MCF 10A (cell line): ENCODE measurements around the gene GSK3A. TPM values are rescaled to one million over a fixed set of nuclear protein-coding genes. Genes with fewer than 3 reads are reported as not detected.

ENCODE experiments used
- BruUV-seq: library from RNA; stranded (reverse); fragments of 400-500 nt; replicated peaks from 2 replicates; lab custom pipeline; 2021; lab: Mats Ljungman, UMichigan
- CTCF ChIA-PET: fragments of 300-600 bp; sonication (Branson Sonifier 250); formaldehyde crosslinking; extraction: SDS; loops from one replicate; lab custom pipeline; 2021; ENCODE audit warnings: antibody characterized with exemption, inconsistent platforms; lab: Yijun Ruan, JAX
- POLR2A ChIA-PET: fragments of 300-600, 350-650 bp; sonication (Branson Sonifier 250); formaldehyde crosslinking; extraction: SDS; loops from one replicate; lab custom pipeline; 2020; ENCODE audit warnings: antibody characterized with exemption, inconsistent platforms; lab: Yijun Ruan, JAX
- DNase-seq: peaks from one replicate; pipeline ENCODE4 v3.0.0-alpha.2; 2018; ENCODE audit not compliant: unreplicated experiment
- H3K27ac Mint-ChIP-seq: one replicate; pipeline ENCODE4 v1.8.0; 2022; ENCODE audit warnings: mild to moderate bottlenecking, low read depth, mixed read lengths; ENCODE audit not compliant: unreplicated experiment
- H3K27me3 Mint-ChIP-seq: one replicate; pipeline ENCODE4 v1.8.0; 2022; ENCODE audit warnings: mixed read lengths; ENCODE audit not compliant: insufficient read depth, unreplicated experiment
- H3K36me3 Mint-ChIP-seq: one replicate; pipeline ENCODE4 v1.8.0; 2022; ENCODE audit warnings: mild to moderate bottlenecking, moderate library complexity, mixed read lengths; ENCODE audit not compliant: insufficient read depth, unreplicated experiment
- H3K4me1 Mint-ChIP-seq: one replicate; pipeline ENCODE4 v1.8.0; 2022; ENCODE audit warnings: mixed read lengths; ENCODE audit not compliant: insufficient read depth, unreplicated experiment
- H3K4me3 Mint-ChIP-seq: one replicate; pipeline ENCODE4 v1.8.0; 2022; ENCODE audit warnings: mild to moderate bottlenecking, moderate library complexity, mixed read lengths; ENCODE audit not compliant: unreplicated experiment
- H3K9me3 Mint-ChIP-seq: one replicate; pipeline ENCODE4 v1.8.0; 2022; ENCODE audit warnings: mixed read lengths; ENCODE audit not compliant: unreplicated experiment
- CTCF ChIP-seq: fragments of 200-600 bp; IDR thresholded peaks from one replicate; pipeline ENCODE4 v1.8.0; 2022; ENCODE audit warnings: antibody characterized with exemption, mild to moderate bottlenecking; ENCODE audit not compliant: unreplicated experiment
- intact Hi-C: fragments of 100-400 bp; cut with micrococcal nuclease; formaldehyde crosslinking; loops from 2 replicates; pipeline ENCODE4 v1.14.1; 2022
- total RNA-seq: library from RNA; stranded (reverse); gene quantifications from 2 replicates; pipeline ENCODE4 v1.2.3, GENCODE V29; 2022

The GSK3A gene
- total RNA-seq, 1 experiment from 2014 or later: 53.5 TPM

GRCh38 chr19:42212886-42213285, 29.5 kb downstream of the GSK3A start:
- no peak overlapping the region for H3K27ac Mint-ChIP-seq
- BruUV-seq: no TSS peak
- no peaks in the 10 kb centered on the region for H3K9me3 Mint-ChIP-seq
- H3K4me3 Mint-ChIP-seq: no peak overlapping the region
- intact Hi-C loops: no loop called here
- no peaks in the 10 kb centered on the region for H3K27me3 Mint-ChIP-seq
- no peak for DNase-seq
- no peak for TF ChIP-seq CTCF
- H3K36me3 Mint-ChIP-seq: peaks cover 71% of the 10 kb centered on the region
- ChIA-PET POLR2A (no interaction called here), CTCF (no interaction called here)
- H3K4me1 Mint-ChIP-seq: peaks cover 36% of the 10 kb centered on the region

- intact Hi-C loops: no loop called here
- CTCF ChIA-PET: interaction anchor here (0.5 kb wide), 1 partner anchor 225 kb away, joined by 4 read pairs; no protein-coding TSS in a partner anchor
- Mint-ChIP-seq H3K4me3 (peak overlapping the region; percentile 19), H3K36me3 (peaks cover 79% of the 10 kb centered on the region), H3K27ac (peak overlapping the region; percentile 72), H3K4me1 (peaks cover 47% of the 10 kb centered on the region), H3K27me3 (no peaks in the 10 kb centered on the region), H3K9me3 (no peaks in the 10 kb centered on the region)
- no peak for TF ChIP-seq CTCF
- POLR2A ChIA-PET: interaction anchor here (5.2 kb wide), 1 partner anchor 7 kb away, joined by 30 read pairs; no protein-coding TSS in a partner anchor
- no TSS peak for BruUV-seq
- peak; percentile 39 for DNase-seq
Observed at GRCh38 chr19:42208612-42209011, 33.8 kb downstream of the GSK3A start.

- TF ChIP-seq CTCF: no peak
- peaks cover 79% of the 10 kb centered on the region for H3K36me3 Mint-ChIP-seq
- H3K27ac Mint-ChIP-seq: peak overlapping the region; percentile 72
- intact Hi-C loops: no loop called here
- ChIA-PET POLR2A (interaction anchor here (0.7 to 5.2 kb wide), 5 partner anchors 8 to 37 kb away, joined by 3 to 30 read pairs (median 4); partner anchors contain the start of gene GSK3A), CTCF (interaction anchor here (0.5 to 1.7 kb wide), 4 partner anchors 33 to 224 kb away, joined by 3 to 5 read pairs (median 4); no protein-coding TSS in a partner anchor)
- H3K27me3 Mint-ChIP-seq: no peaks in the 10 kb centered on the region
- no peaks in the 10 kb centered on the region for H3K9me3 Mint-ChIP-seq
- no TSS peak for BruUV-seq
- H3K4me3 Mint-ChIP-seq: peak overlapping the region; percentile 19
- peaks cover 50% of the 10 kb centered on the region for H3K4me1 Mint-ChIP-seq
- DNase-seq: peak; percentile 81
Observed at GRCh38 chr19:42207767-42208271, 34.6 kb downstream of the GSK3A start.

GRCh38 chr19:42206871-42207755, 35.3 kb downstream of the GSK3A start:
- no peak for TF ChIP-seq CTCF
- Mint-ChIP-seq H3K36me3 (peaks cover 83% of the 10 kb centered on the region), H3K4me3 (peak overlapping the region; percentile 19), H3K27ac (peak overlapping the region; percentile 72), H3K4me1 (peaks cover 48% of the 10 kb centered on the region), H3K9me3 (no peaks in the 10 kb centered on the region), H3K27me3 (no peaks in the 10 kb centered on the region)
- ChIA-PET CTCF (interaction anchor here (0.6 to 1.7 kb wide), 3 partner anchors 73 to 1536 kb away, joined by 3 to 5 read pairs (median 5); no protein-coding TSS in a partner anchor), POLR2A (interaction anchor here (0.8 to 5.2 kb wide), 4 partner anchors 8 to 38 kb away, joined by 3 to 30 read pairs (median 4); no protein-coding TSS in a partner anchor)
- no TSS peak for BruUV-seq
- peak; percentile 53 for DNase-seq
- intact Hi-C loops: no loop called here
